Measurements from ENCODE around the gene THADA. TPM values are rescaled to one million over a fixed set of nuclear protein-coding genes. Genes with fewer than 3 reads are reported as not detected.

Gene THADA
- total RNA-seq, 1 donor from 2014 or later, result 51.4 TPM

- no peaks in the 10 kb centered on the region for H3K27me3 Mint-ChIP-seq
- H3K9me3 Mint-ChIP-seq, result no peaks in the 10 kb centered on the region
- H3K4me1 Mint-ChIP-seq, result peaks cover 37% of the 10 kb centered on the region
- H3K4me3 Mint-ChIP-seq, result no peak overlapping the region
- peak overlapping the region; percentile 16 for H3K27ac Mint-ChIP-seq
- peaks cover 46% of the 10 kb centered on the region for H3K36me3 Mint-ChIP-seq (ENCODE audit: low read depth)
- ChIA-PET CTCF (interaction anchor here (1.0 to 2.3 kb wide), 2 partner anchors 59 to 60 kb away, joined by 3 to 5 read pairs; no protein-coding TSS in a partner anchor), POLR2A (interaction anchor here (1.1 kb wide), 1 partner anchor 16 kb away, joined by 5 read pairs; no protein-coding TSS in a partner anchor)
- intact Hi-C loops (cut with micrococcal nuclease), result no loop called here
- DNase-seq (no peak), ATAC-seq (ENCODE audit: low read depth) (no peak)
- TF ChIP-seq, protein P1, sequence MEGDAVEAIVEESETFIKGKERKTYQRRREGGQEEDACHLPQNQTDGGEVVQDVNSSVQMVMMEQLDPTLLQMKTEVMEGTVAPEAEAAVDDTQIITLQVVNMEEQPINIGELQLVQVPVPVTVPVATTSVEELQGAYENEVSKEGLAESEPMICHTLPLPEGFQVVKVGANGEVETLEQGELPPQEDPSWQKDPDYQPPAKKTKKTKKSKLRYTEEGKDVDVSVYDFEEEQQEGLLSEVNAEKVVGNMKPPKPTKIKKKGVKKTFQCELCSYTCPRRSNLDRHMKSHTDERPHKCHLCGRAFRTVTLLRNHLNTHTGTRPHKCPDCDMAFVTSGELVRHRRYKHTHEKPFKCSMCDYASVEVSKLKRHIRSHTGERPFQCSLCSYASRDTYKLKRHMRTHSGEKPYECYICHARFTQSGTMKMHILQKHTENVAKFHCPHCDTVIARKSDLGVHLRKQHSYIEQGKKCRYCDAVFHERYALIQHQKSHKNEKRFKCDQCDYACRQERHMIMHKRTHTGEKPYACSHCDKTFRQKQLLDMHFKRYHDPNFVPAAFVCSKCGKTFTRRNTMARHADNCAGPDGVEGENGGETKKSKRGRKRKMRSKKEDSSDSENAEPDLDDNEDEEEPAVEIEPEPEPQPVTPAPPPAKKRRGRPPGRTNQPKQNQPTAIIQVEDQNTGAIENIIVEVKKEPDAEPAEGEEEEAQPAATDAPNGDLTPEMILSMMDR (IDR thresholded peaks at IDR 0.05), result no peak
Measured at GRCh38 chr2:43424262-43425207, 171.3 kb downstream of the THADA start.

GRCh38 chr2:43423941-43424261 is 171.9 kb downstream of the THADA start:
- TF ChIP-seq, protein P1 (IDR thresholded peaks at IDR 0.05), result no peak
- no peaks in the 10 kb centered on the region for H3K9me3 Mint-ChIP-seq
- H3K27me3 Mint-ChIP-seq, result no peaks in the 10 kb centered on the region
- no peak for ATAC-seq (ENCODE audit: low read depth)
- intact Hi-C loops (cut with micrococcal nuclease), result no loop called here
- peaks cover 47% of the 10 kb centered on the region for H3K36me3 Mint-ChIP-seq (ENCODE audit: low read depth)
- peaks cover 37% of the 10 kb centered on the region for H3K4me1 Mint-ChIP-seq
- DNase-seq, result no peak
- POLR2A ChIA-PET, result interaction anchor here (1.1 kb wide), 1 partner anchor 16 kb away, joined by 5 read pairs; no protein-coding TSS in a partner anchor
- CTCF ChIA-PET, result interaction anchor here (1.2 kb wide), 1 partner anchor 60 kb away, joined by 3 read pairs; no protein-coding TSS in a partner anchor
- H3K27ac Mint-ChIP-seq, result no peak overlapping the region
- H3K4me3 Mint-ChIP-seq, result no peak overlapping the region

- peaks cover 34% of the 10 kb centered on the region for H3K36me3 Mint-ChIP-seq (ENCODE audit: low read depth)
- H3K4me3 Mint-ChIP-seq, result no peak overlapping the region
- intact Hi-C loops (cut with micrococcal nuclease), result no loop called here
- DNase-seq (no peak), ATAC-seq (ENCODE audit: low read depth) (no peak)
- TF ChIP-seq, protein P1 (IDR thresholded peaks at IDR 0.05), result no peak
- no peaks in the 10 kb centered on the region for H3K9me3 Mint-ChIP-seq
- peaks cover 22% of the 10 kb centered on the region for H3K4me1 Mint-ChIP-seq
- ChIA-PET POLR2A (no interaction called here), CTCF (no interaction called here)
- H3K27me3 Mint-ChIP-seq, result no peaks in the 10 kb centered on the region
- no peak overlapping the region for H3K27ac Mint-ChIP-seq
Measured at GRCh38 chr2:43421194-43421593, 174.6 kb downstream of the THADA start.

- Mint-ChIP-seq H3K27ac (no peak overlapping the region), H3K9me3 (no peaks in the 10 kb centered on the region), H3K4me1 (peaks cover 15% of the 10 kb centered on the region), H3K4me3 (no peak overlapping the region), H3K27me3 (no peaks in the 10 kb centered on the region), H3K36me3 (ENCODE audit: low read depth) (peaks cover 38% of the 10 kb centered on the region)
- ChIA-PET POLR2A (no interaction called here), CTCF (no interaction called here)
- TF ChIP-seq, protein P1 (IDR thresholded peaks at IDR 0.05), result no peak
- DNase-seq (no peak), ATAC-seq (ENCODE audit: low read depth) (no peak)
- intact Hi-C loops (cut with micrococcal nuclease), result no loop called here
Measured at GRCh38 chr2:43420389-43420801, 175.4 kb downstream of the THADA start.

GRCh38 chr2:43419876-43420275 is 176.0 kb downstream of the THADA start:
- DNase-seq (no peak), ATAC-seq (ENCODE audit: low read depth) (no peak)
- TF ChIP-seq, protein P1 (IDR thresholded peaks at IDR 0.05), result no peak
- POLR2A ChIA-PET, result no interaction called here
- H3K9me3 Mint-ChIP-seq, result no peaks in the 10 kb centered on the region
- peaks cover 41% of the 10 kb centered on the region for H3K36me3 Mint-ChIP-seq (ENCODE audit: low read depth)
- no peak overlapping the region for H3K27ac Mint-ChIP-seq
- no peak overlapping the region for H3K4me3 Mint-ChIP-seq
- intact Hi-C loops (cut with micrococcal nuclease), result no loop called here
- CTCF ChIA-PET, result no interaction called here
- H3K27me3 Mint-ChIP-seq, result no peaks in the 10 kb centered on the region
- H3K4me1 Mint-ChIP-seq, result peaks cover 9% of the 10 kb centered on the region

All from activated B cell treated with CpG ODN at 0.5 μM for 24 hours (primary cell).